GM12878 (cell line): ENCODE measurements around the gene ATL1. TPM values are rescaled to one million over a fixed set of nuclear protein-coding genes. Genes with fewer than 3 reads are reported as not detected.
A peak's percentile ranks its signal among the peaks of the same experiment; 100 is the strongest.

Source experiments
- ATAC-seq: fragments of 200-7000 bp; cut with Tn5 transposase; 3 replicates; pipeline ENCODE4 v1.9.1; 2020; ENCODE audit warnings: mild to moderate bottlenecking, moderate library complexity
- BruUV-seq: library from RNA; stranded (reverse); fragments of 400-500 nt; replicated peaks from 2 replicates; lab custom pipeline; 2021; lab: Mats Ljungman, UMichigan
- CTCF ChIA-PET: fragments of 300-600 bp; sonication (Branson Sonifier 250); formaldehyde crosslinking; extraction: SDS; loops from one replicate; lab custom pipeline; 2021; ENCODE audit warnings: inconsistent platforms; lab: Yijun Ruan, JAX
- POLR2A ChIA-PET: fragments of 350-600 bp; formaldehyde crosslinking; extraction: SDS; loops from one replicate; lab custom pipeline; 2021; ENCODE audit warnings: inconsistent platforms; lab: Charles Lee
- RAD21 ChIA-PET: fragments of 300-600 bp; sonication (Branson Sonifier 250); formaldehyde crosslinking; loops from one replicate; lab custom pipeline; 2023; ENCODE audit warnings: antibody characterized with exemption; ENCODE audit not compliant: unreplicated experiment; lab: Charles Lee
- SMC1A ChIA-PET: fragments of 300-600 bp; sonication (Branson Sonifier 250); formaldehyde crosslinking; loops from one replicate; lab custom pipeline; 2023; ENCODE audit not compliant: unreplicated experiment, uncharacterized antibody; lab: Charles Lee
- DNase-seq: peaks from one replicate; pipeline ENCODE4 v3.0.0-alpha.2; 2011; ENCODE audit warnings: low read depth, low spot score
- FAIRE-seq: peaks from 3 replicates; lab custom pipeline; 2011; peaks lifted over from hg19 to GRCh38; lab: Jason Lieb, UNC
- H2AFZ ChIP-seq: 2 replicates; pipeline ENCODE4 v1.6.0; 2011; ENCODE audit warnings: low read depth, low read length, control low read depth; ENCODE audit not compliant: control insufficient read depth
- H3K27ac ChIP-seq: 2 replicates; pipeline ENCODE4 v1.5.1; 2011; ENCODE audit warnings: control low read depth; ENCODE audit not compliant: control insufficient read depth, insufficient read depth
- H3K27me3 ChIP-seq, 2 experiments: replicated peaks in 1 of 2; 2 replicates each; pipeline versions ENCODE4 v1.6.0 to v1.6.1; 2011; ENCODE audit warnings: low read length in 1 of 2; ENCODE audit not compliant: control insufficient read depth in 2 of 2, insufficient read depth in 2 of 2
- H3K36me3 ChIP-seq, 2 experiments: 2 replicates each; pipeline ENCODE4 v1.5.1; 2011; ENCODE audit warnings: low read length in 1 of 2; ENCODE audit not compliant: control insufficient read depth in 2 of 2, insufficient read depth in 2 of 2
- H3K4me1 ChIP-seq: 2 replicates; pipeline ENCODE4 v1.6.1; 2011; ENCODE audit warnings: mild to moderate bottlenecking, low read length, moderate library complexity, mixed read lengths; ENCODE audit not compliant: control insufficient read depth, insufficient read depth
- H3K4me2 ChIP-seq: 2 replicates; pipeline ENCODE4 v1.6.0; 2011; ENCODE audit warnings: control low read depth; ENCODE audit not compliant: control insufficient read depth, insufficient read depth
- H3K4me3 ChIP-seq: fragments of 200-600 bp; sonication (generic); 2 replicates; pipeline ENCODE4 v1.5.1; 2016
- H3K79me2 ChIP-seq: 2 replicates; pipeline ENCODE4 v1.6.0; 2011; ENCODE audit warnings: low read length; ENCODE audit not compliant: control insufficient read depth, insufficient read depth
- H3K9ac ChIP-seq: 2 replicates; pipeline ENCODE4 v1.8.0; 2011; ENCODE audit warnings: low read length, control low read depth, mixed read lengths; ENCODE audit not compliant: control insufficient read depth, insufficient read depth
- H3K9me3 ChIP-seq: replicated peaks from 3 replicates; pipeline ENCODE4 v1.5.1; 2011; ENCODE audit warnings: mild to moderate bottlenecking, low read length; ENCODE audit not compliant: control insufficient read depth, insufficient read depth
- H4K20me1 ChIP-seq: 2 replicates; pipeline ENCODE4 v1.6.0; 2011; ENCODE audit not compliant: control insufficient read depth, insufficient read depth
- BHLHE40 ChIP-seq, 2 experiments: fragments of 450-650 bp in 1 of 2; IDR thresholded peaks; 2 replicates each; pipeline ENCODE4 v1.6.1; 2011 to 2017; ENCODE audit warnings: low read depth in 2 of 2, borderline replicate concordance in 1 of 2, improper control_type of control experiment in 1 of 2, low read length in 1 of 2, mild to moderate bottlenecking in 1 of 2
- CREM ChIP-seq: IDR thresholded peaks from 2 replicates; pipeline ENCODE4 v1.6.1; 2014; ENCODE audit warnings: antibody characterized with exemption, low read depth
- EGR1 ChIP-seq, 2 experiments: IDR thresholded peaks; 1 replicate in 1 of 2; 2 replicates in 1 of 2; pipeline ENCODE4 v1.6.1; 2011 to 2012; ENCODE audit warnings: low read depth in 2 of 2, low read length in 2 of 2, borderline replicate concordance in 1 of 2, mild to moderate bottlenecking in 1 of 2, moderate library complexity in 1 of 2
- FOS ChIP-seq: IDR thresholded peaks from 3 replicates; pipeline ENCODE4 v1.6.1; 2011; ENCODE audit warnings: borderline replicate concordance; ENCODE audit not compliant: insufficient read length; ENCODE audit errors: extremely low read depth
- LARP7 ChIP-seq: fragments of 450-650 bp; IDR thresholded peaks from 2 replicates; pipeline ENCODE4 v1.6.1; 2017; ENCODE audit warnings: mild to moderate bottlenecking
- SMC3 ChIP-seq: IDR thresholded peaks from 2 replicates; pipeline ENCODE4 v1.6.1; 2011; ENCODE audit warnings: low read length, improper control_type of control experiment, borderline replicate concordance
- TCF7 ChIP-seq: IDR thresholded peaks from 2 replicates; pipeline ENCODE4 v1.6.1; 2014; ENCODE audit warnings: antibody characterized with exemption, borderline replicate concordance
- WGBS: methylation state at CpG from one replicate; pipeline ENCODE4 v1.1.6; 2016; ENCODE audit warnings: low lambda C conversion rate; ENCODE audit not compliant: insufficient replicate concordance, insufficient coverage; ENCODE audit errors: missing lambda C conversion rate; 5-methylcytosine and 5-hydroxymethylcytosine counted together
- in situ Hi-C: fragments of 300-500 bp; cut with MboI; formaldehyde crosslinking; loops from 9 replicates; pipeline ENCODE4 v1.14.3; 2018; ENCODE audit warnings: mixed read lengths
- intact Hi-C: fragments of 100-400 bp; cut with micrococcal nuclease; formaldehyde crosslinking; loops from one replicate; pipeline ENCODE4 v1.14.2; 2022; ENCODE audit not compliant: unreplicated experiment
- polyA plus RNA-seq, 11 experiments: library from polyadenylated mRNA; depleted of rRNA in 4 of 11; unstranded in 6 of 11; stranded (reverse) in 5 of 11; fragments of >200 nt; fragmentation: Nextera tagmentation in 4 of 11; fragmentation: Illumina TruSeq in 1 of 11; extraction: Ambion mirVana in 4 of 11; extraction: Trizol in 1 of 11; gene quantifications; 1 replicate in 1 of 11; 2 replicates in 10 of 11; pipeline versions ENCODE4 v1.2.1 to v1.2.3, GENCODE V29; 2011 to 2016; ENCODE audit warnings: inconsistent platforms in 2 of 11, missing spikeins in 2 of 11, low read depth in 1 of 11
- total RNA-seq, 4 experiments: library from RNA; depleted of rRNA in 3 of 4; stranded (reverse); fragments of >200 nt in 3 of 4; fragmentation: Illumina TruSeq in 1 of 4; extraction: Trizol in 1 of 4; gene quantifications; 2 replicates each; pipeline versions ENCODE4 v1.2.1 to v1.2.3, GENCODE V29; 2013 to 2021
- TF ChIP-seq, protein P1 (sequence below): fragments of 450-650 bp; IDR thresholded peaks from 2 replicates; pipeline ENCODE4 v1.6.1; 2016; ENCODE audit warnings: mild to moderate bottlenecking
- TF ChIP-seq, protein P2 (sequence below): IDR thresholded peaks from 2 replicates; pipeline ENCODE4 v1.6.1; 2012; ENCODE audit warnings: low read length, inconsistent platforms
- TF ChIP-seq, protein P3 (sequence below): IDR thresholded peaks from 2 replicates; pipeline ENCODE4 v1.6.1; 2011; ENCODE audit warnings: borderline replicate concordance, low read depth, mild to moderate bottlenecking, moderate library complexity, mixed read lengths, low read length; ENCODE audit not compliant: insufficient read depth; ENCODE audit errors: extremely low read length
- TF ChIP-seq, protein P4 (sequence below): fragments of 150-350 bp; IDR thresholded peaks from 2 replicates; pipeline ENCODE4 v1.6.1; 2014; ENCODE audit warnings: mild to moderate bottlenecking, low read depth, low read length
- TF ChIP-seq, protein P5 (sequence below): IDR thresholded peaks from 2 replicates; pipeline ENCODE4 v1.6.1; 2011; ENCODE audit warnings: low read depth, mild to moderate bottlenecking, low read length, moderate library complexity, borderline replicate concordance; ENCODE audit errors: extremely low read depth

Gene ATL1
- total and polyA plus RNA-seq, 10 of the 15 experiments (the other 5 are each of a cell fraction or from before 2014, with no cell fraction given), result 0.11 to 1.2 (median 0.58) TPM; not detected in 1

DNA sequence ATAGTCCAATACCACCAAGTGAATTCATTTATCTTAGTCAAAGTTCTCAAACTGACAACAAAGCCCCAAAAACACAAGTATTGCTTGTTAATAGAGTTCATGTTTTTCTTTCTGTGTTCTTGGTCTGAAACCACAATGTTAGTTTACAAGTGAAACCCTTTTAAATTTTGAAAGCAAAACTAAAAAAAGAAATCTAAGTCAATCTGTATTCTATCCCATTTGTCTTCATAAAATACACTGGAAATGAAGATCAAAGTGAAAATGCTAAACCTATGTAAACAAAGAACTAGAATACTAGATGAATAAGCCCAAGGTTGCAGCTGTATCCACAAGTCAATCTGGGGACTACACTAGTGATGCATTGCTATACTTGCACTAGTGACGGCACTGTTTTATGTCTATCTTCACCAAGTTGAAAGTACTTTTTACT lies 38.0 kb upstream of the ATL1 start:
- Histone ChIP-seq H3K4me1 (peaks cover 38% of the 10 kb centered on the region), H3K27me3 (no peaks in the 10 kb centered on the region), H3K79me2 (peaks cover 54% of the 10 kb centered on the region), H3K9ac (no peak overlapping the region), H2AFZ (no peak overlapping the region), H3K36me3 (peaks cover 0 to 2% of the 10 kb centered on the region in 2 experiments; a peak in 1 of 4 replicates), H3K9me3 (no peaks in the 10 kb centered on the region), H3K4me3 (no peak overlapping the region), H3K4me2 (peak overlapping the region; percentile 66), H3K27ac (peak overlapping the region; percentile 81; the same call in 1 of the 2 replicates), H4K20me1 (no peaks in the 10 kb centered on the region)
- intact Hi-C loops (loop anchor here (2.0 kb wide), 1 partner anchor 123 kb away; no protein-coding TSS in a partner anchor), in situ Hi-C loops (no loop called here)
- DNase-seq, result no peak
- RAD21 ChIA-PET, result interaction anchor here (1.0 to 3.3 kb wide), 4 partner anchors 10 to 200 kb away, joined by 3 to 13 read pairs (median 6); partner anchors contain the start of gene MAP4K5
- FAIRE-seq, result peak; percentile 92
- POLR2A ChIA-PET, result interaction anchor here (0.7 kb wide), 1 partner anchor 8 kb away, joined by 4 read pairs; no protein-coding TSS in a partner anchor
- CTCF ChIA-PET, result interaction anchor here (0.6 to 2.2 kb wide), 8 partner anchors 10 to 301 kb away, joined by 3 to 11 read pairs (median 6); partner anchors contain the start of gene MAP4K5
- ATAC-seq, result peak; percentile 82
- BruUV-seq, result no TSS peak
- 0% methylated on average over 1 of the region's 1 CpG for whole genome bisulfite sequencing
- SMC1A ChIA-PET, result interaction anchor here (0.9 to 1.6 kb wide), 6 partner anchors 10 to 254 kb away, joined by 3 to 7 read pairs (median 4); no protein-coding TSS in a partner anchor
- TF ChIP-seq, protein P1, sequence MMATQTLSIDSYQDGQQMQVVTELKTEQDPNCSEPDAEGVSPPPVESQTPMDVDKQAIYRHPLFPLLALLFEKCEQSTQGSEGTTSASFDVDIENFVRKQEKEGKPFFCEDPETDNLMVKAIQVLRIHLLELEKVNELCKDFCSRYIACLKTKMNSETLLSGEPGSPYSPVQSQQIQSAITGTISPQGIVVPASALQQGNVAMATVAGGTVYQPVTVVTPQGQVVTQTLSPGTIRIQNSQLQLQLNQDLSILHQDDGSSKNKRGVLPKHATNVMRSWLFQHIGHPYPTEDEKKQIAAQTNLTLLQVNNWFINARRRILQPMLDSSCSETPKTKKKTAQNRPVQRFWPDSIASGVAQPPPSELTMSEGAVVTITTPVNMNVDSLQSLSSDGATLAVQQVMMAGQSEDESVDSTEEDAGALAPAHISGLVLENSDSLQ, result peak; percentile 62
- TF ChIP-seq, protein P2, sequence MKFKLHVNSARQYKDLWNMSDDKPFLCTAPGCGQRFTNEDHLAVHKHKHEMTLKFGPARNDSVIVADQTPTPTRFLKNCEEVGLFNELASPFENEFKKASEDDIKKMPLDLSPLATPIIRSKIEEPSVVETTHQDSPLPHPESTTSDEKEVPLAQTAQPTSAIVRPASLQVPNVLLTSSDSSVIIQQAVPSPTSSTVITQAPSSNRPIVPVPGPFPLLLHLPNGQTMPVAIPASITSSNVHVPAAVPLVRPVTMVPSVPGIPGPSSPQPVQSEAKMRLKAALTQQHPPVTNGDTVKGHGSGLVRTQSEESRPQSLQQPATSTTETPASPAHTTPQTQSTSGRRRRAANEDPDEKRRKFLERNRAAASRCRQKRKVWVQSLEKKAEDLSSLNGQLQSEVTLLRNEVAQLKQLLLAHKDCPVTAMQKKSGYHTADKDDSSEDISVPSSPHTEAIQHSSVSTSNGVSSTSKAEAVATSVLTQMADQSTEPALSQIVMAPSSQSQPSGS, result peak; percentile 8
- TF ChIP-seq CREM (peak; percentile 45; the same call in 1 of the 2 replicates), EGR1 (IDR thresholded peaks at IDR 0.05; ENCODE audit: borderline replicate concordance in 1 of 2, low read depth in 2 of 2, low read length in 2 of 2) (no peak), LARP7 (no peak), SMC3 (no peak), TCF7 (peak; percentile 66; the same call in 1 of the 2 replicates), BHLHE40 (IDR thresholded peaks at IDR 0.05; ENCODE audit: borderline replicate concordance in 1 of 2, low read depth in 2 of 2, low read length in 1 of 2) (no peak), FOS (no peak)
- TF ChIP-seq, protein P3, sequence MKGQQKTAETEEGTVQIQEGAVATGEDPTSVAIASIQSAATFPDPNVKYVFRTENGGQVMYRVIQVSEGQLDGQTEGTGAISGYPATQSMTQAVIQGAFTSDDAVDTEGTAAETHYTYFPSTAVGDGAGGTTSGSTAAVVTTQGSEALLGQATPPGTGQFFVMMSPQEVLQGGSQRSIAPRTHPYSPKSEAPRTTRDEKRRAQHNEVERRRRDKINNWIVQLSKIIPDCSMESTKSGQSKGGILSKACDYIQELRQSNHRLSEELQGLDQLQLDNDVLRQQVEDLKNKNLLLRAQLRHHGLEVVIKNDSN, result no peak
- TF ChIP-seq, protein P4, sequence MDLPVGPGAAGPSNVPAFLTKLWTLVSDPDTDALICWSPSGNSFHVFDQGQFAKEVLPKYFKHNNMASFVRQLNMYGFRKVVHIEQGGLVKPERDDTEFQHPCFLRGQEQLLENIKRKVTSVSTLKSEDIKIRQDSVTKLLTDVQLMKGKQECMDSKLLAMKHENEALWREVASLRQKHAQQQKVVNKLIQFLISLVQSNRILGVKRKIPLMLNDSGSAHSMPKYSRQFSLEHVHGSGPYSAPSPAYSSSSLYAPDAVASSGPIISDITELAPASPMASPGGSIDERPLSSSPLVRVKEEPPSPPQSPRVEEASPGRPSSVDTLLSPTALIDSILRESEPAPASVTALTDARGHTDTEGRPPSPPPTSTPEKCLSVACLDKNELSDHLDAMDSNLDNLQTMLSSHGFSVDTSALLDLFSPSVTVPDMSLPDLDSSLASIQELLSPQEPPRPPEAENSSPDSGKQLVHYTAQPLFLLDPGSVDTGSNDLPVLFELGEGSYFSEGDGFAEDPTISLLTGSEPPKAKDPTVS, result no peak
- TF ChIP-seq, protein P5, sequence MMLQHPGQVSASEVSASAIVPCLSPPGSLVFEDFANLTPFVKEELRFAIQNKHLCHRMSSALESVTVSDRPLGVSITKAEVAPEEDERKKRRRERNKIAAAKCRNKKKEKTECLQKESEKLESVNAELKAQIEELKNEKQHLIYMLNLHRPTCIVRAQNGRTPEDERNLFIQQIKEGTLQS, result no peak
